HT-29 (cell line): ENCODE measurements around the gene GABPB1. TPM values are rescaled to one million over a fixed set of nuclear protein-coding genes. Genes with fewer than 3 reads are reported as not detected.

ENCODE experiments used
- DNase-seq: peaks from one replicate; pipeline ENCODE4 v3.0.0-alpha.2; 2015; ENCODE audit warnings: low spot score
- total RNA-seq: library from RNA; depleted of rRNA; stranded (reverse); fragments of >200 nt; shearing (Covaris generic); gene quantifications from 2 replicates; pipeline ENCODE4 v1.2.3, GENCODE V29; 2014

The GABPB1 gene
- total RNA-seq, 1 experiment from 2014 or later: 38.3 TPM

- DNase-seq: no peak
These were observed 74.7 kb downstream of the GABPB1 start for GRCh38 chr15:50280271-50280670.

GRCh38 chr15:50278496-50278895 lies 76.5 kb downstream of the GABPB1 start:
- no peak for DNase-seq

- DNase-seq: no peak
These were observed 77.6 kb downstream of the GABPB1 start for GRCh38 chr15:50277370-50277769.

GRCh38 chr15:50275908-50276307 lies 79.1 kb downstream of the GABPB1 start:
- DNase-seq: no peak

GRCh38 chr15:50275091-50275490 lies 79.9 kb downstream of the GABPB1 start:
- no peak for DNase-seq

- DNase-seq: no peak
These were observed 87.4 kb downstream of the GABPB1 start for GRCh38 chr15:50267577-50267976.

GRCh38 chr15:50265620-50266019 lies 89.4 kb downstream of the GABPB1 start, which contains the start of gene HDC:
Gene HDC (minus strand): TSS chr15:50265726. CDS start chr15:50265623, 103 bp downstream.
- no peak for DNase-seq

GRCh38 chr15:50262533-50262932 lies 92.5 kb downstream of the GABPB1 start:
- DNase-seq: no peak

GRCh38 chr15:50261981-50262380 lies 93.0 kb downstream of the GABPB1 start:
- DNase-seq: no peak

GRCh38 chr15:50260969-50261496 lies 94.0 kb downstream of the GABPB1 start:
- DNase-seq: no peak

- DNase-seq: no peak
These were observed 95.7 kb downstream of the GABPB1 start for GRCh38 chr15:50259276-50259675.

GRCh38 chr15:50257924-50258323 lies 97.1 kb downstream of the GABPB1 start:
- no peak for DNase-seq

GRCh38 chr15:50257332-50257731 lies 97.7 kb downstream of the GABPB1 start:
- DNase-seq: no peak

- no peak for DNase-seq
These were observed 98.6 kb downstream of the GABPB1 start for GRCh38 chr15:50256188-50257041.

- DNase-seq: no peak
These were observed 102.4 kb downstream of the GABPB1 start for GRCh38 chr15:50252556-50252955.

GRCh38 chr15:50251638-50252182 lies 103.3 kb downstream of the GABPB1 start:
- no peak for DNase-seq

- no peak for DNase-seq
These were observed 104.1 kb downstream of the GABPB1 start for GRCh38 chr15:50250760-50251394.

GRCh38 chr15:50249704-50250103 lies 105.3 kb downstream of the GABPB1 start:
- DNase-seq: no peak

- no peak for DNase-seq
These were observed 105.9 kb downstream of the GABPB1 start for GRCh38 chr15:50248994-50249582.

- no peak for DNase-seq
These were observed 107.0 kb downstream of the GABPB1 start for GRCh38 chr15:50247819-50248655.

GRCh38 chr15:50246631-50247030 lies 108.4 kb downstream of the GABPB1 start:
- DNase-seq: no peak
